ENCODE data around the gene CLDN4.
"Not testable (repeated sequence)": the region's sequence is repeated elsewhere in the genome, so short reads cannot be mapped to it uniquely, and the experiment has no call there.

Gene CLDN4, protein sequence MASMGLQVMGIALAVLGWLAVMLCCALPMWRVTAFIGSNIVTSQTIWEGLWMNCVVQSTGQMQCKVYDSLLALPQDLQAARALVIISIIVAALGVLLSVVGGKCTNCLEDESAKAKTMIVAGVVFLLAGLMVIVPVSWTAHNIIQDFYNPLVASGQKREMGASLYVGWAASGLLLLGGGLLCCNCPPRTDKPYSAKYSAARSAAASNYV

GRCh38 chr7:73830681-73831583, at the start of gene CLDN4:
TSS of gene CLDN4 (plus strand) at chr7:73830996. CDS start at chr7:73831202, 206 bp downstream.
- H3K4me1 Mint-ChIP-seq, result peaks cover 26% of the 10 kb centered on the region
- H3K4me3 Mint-ChIP-seq, result no peak within 1 kb of the TSS
- H3K36me3 Mint-ChIP-seq, result no peaks in the 10 kb centered on the region
- H3K27me3 Mint-ChIP-seq, result peaks cover 2% of the 10 kb centered on the region
- H3K27ac Mint-ChIP-seq, result no peak within 1 kb of the TSS
- no peaks in the 10 kb centered on the region for H3K9me3 Mint-ChIP-seq

DNA sequence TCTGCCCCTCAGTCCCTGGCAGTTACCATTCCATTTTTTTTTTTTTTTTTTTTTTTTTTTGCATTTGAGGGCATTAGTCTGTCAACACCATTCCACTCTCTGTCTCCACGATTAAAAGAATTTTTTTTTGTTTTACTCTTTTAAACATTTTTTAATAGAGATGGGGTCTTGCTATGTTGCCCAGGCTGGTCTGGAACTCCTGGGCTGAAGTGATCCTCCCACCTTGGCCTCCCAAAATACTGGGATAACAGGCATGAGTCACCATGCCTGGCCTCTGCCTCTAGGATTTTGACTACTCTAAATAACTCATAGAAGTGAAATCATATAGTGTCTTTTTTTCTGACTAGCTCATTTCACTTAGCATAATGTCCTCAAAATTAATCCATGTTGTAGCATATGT, 44.2 kb upstream of the CLDN4 start:
- Mint-ChIP-seq H3K9me3 (no peaks in the 10 kb centered on the region), H3K27me3 (peaks cover 1% of the 10 kb centered on the region), H3K36me3 (no peaks in the 10 kb centered on the region), H3K27ac (no peak overlapping the region), H3K4me1 (no peaks in the 10 kb centered on the region), H3K4me3 (no peak overlapping the region)

- not testable (repeated sequence) for H3K27me3 Mint-ChIP-seq, H3K27ac Mint-ChIP-seq, H3K4me1 Mint-ChIP-seq, H3K9me3 Mint-ChIP-seq, H3K36me3 Mint-ChIP-seq, H3K4me3 Mint-ChIP-seq
Observed at GRCh38 chr7:73787786-73788048, 43.1 kb upstream of the CLDN4 start.

DNA sequence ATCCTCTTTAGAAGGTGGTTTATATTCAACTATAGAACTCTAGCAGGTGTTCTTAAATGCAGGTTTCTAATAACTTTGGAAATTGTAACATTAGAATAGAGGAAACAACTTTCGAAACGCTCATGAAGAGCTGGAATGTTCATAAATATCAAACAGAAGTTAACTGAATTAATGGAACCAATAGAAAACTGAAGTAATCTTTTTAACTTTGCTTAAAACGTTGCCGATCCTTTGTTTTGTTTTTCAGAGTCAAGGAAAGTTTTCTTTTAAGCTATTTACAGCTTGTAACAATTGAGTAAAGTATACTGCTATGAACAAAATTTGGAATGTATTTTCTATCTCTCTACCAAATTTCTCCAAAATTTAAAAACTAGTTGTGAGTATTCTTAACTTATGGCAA, 41.7 kb upstream of the CLDN4 start:
- Mint-ChIP-seq H3K4me1 (no peaks in the 10 kb centered on the region), H3K4me3 (no peak overlapping the region), H3K9me3 (no peaks in the 10 kb centered on the region), H3K27me3 (peaks cover 3% of the 10 kb centered on the region), H3K27ac (no peak overlapping the region), H3K36me3 (no peaks in the 10 kb centered on the region)

- H3K36me3 Mint-ChIP-seq, H3K4me1 Mint-ChIP-seq, H3K27me3 Mint-ChIP-seq, H3K9me3 Mint-ChIP-seq, H3K4me3 Mint-ChIP-seq, H3K27ac Mint-ChIP-seq: not testable (repeated sequence)
Observed at GRCh38 chr7:73791170-73791690, 39.6 kb upstream of the CLDN4 start.

DNA sequence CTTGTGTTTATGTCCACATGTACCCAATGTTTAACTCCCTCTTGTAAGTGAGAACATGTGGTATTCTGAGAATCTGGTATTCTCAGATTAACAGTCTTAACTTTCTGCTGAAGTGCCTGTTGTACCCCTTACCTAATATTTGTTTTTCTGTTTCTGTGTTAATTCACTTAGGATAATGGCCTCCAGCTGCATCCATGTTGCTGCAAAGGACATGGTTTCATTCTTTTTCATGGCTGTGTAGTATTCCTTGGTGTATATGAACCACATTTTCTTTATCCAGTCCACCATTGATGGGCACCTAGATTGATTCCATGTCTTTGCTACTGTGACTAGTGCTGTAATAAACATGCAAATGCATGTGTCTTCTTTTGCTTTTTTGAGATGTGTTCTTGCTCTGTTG, 35.6 kb upstream of the CLDN4 start:
- H3K9me3 Mint-ChIP-seq, H3K4me3 Mint-ChIP-seq, H3K27me3 Mint-ChIP-seq, H3K36me3 Mint-ChIP-seq, H3K27ac Mint-ChIP-seq, H3K4me1 Mint-ChIP-seq: not testable (repeated sequence)

DNA sequence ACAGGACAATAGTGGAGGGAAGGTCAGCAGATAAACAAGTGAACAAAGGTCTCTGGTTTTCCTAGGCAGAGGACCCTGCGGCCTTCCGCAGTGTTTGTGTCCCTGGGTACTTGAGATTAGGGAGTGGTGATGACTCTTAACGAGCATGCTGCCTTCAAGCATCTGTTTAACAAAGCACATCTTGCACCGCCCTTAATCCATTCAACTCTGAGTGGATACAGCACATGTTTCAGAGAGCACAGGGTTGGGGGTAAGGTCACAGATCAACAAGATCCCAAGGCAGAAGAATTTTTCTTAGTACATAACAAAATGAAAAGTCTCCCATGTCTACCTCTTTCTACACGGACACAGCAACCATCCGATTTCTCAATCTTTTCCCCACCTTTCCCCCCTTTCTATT, 34.1 kb upstream of the CLDN4 start:
- not testable (repeated sequence) for H3K4me3 Mint-ChIP-seq, H3K27me3 Mint-ChIP-seq, H3K9me3 Mint-ChIP-seq, H3K4me1 Mint-ChIP-seq, H3K36me3 Mint-ChIP-seq, H3K27ac Mint-ChIP-seq

DNA sequence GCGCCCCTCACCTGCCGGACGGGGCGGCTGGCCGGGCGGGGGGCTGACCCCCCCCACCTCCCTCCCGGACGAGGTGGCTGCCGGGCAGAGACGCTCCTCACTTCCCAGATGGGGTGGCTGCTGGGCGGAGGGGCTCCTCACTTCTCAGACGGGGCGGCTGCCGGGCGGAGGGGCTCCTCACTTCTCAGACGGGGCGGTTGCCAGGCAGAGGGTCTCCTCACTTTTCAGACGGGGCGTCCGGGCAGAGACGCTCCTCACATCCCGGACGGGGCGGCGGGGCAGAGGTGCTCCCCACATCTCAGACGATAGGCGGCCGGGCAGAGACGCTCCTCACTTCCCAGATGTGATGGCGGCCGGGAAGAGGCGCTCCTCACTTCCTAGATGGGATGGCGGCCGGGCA, 33.6 kb upstream of the CLDN4 start:
- H3K4me3 Mint-ChIP-seq, H3K27ac Mint-ChIP-seq, H3K27me3 Mint-ChIP-seq, H3K9me3 Mint-ChIP-seq, H3K36me3 Mint-ChIP-seq, H3K4me1 Mint-ChIP-seq: not testable (repeated sequence)

GRCh38 chr7:73799282-73800141, 31.3 kb upstream of the CLDN4 start:
- no peaks in the 10 kb centered on the region for H3K4me1 Mint-ChIP-seq
- peaks cover 3% of the 10 kb centered on the region for H3K27me3 Mint-ChIP-seq
- no peak overlapping the region for H3K4me3 Mint-ChIP-seq
- H3K36me3 Mint-ChIP-seq, result no peaks in the 10 kb centered on the region
- no peak overlapping the region for H3K27ac Mint-ChIP-seq
- H3K9me3 Mint-ChIP-seq, result no peaks in the 10 kb centered on the region

- no peak overlapping the region for H3K4me3 Mint-ChIP-seq
- H3K4me1 Mint-ChIP-seq, result no peaks in the 10 kb centered on the region
- no peak overlapping the region for H3K27ac Mint-ChIP-seq
- no peaks in the 10 kb centered on the region for H3K36me3 Mint-ChIP-seq
- H3K27me3 Mint-ChIP-seq, result peaks cover 3% of the 10 kb centered on the region
- no peaks in the 10 kb centered on the region for H3K9me3 Mint-ChIP-seq
Observed at GRCh38 chr7:73801577-73801976, 29.2 kb upstream of the CLDN4 start.

GRCh38 chr7:73802459-73802858, 28.3 kb upstream of the CLDN4 start:
- no peaks in the 10 kb centered on the region for H3K9me3 Mint-ChIP-seq
- H3K4me3 Mint-ChIP-seq, result no peak overlapping the region
- no peak overlapping the region for H3K27ac Mint-ChIP-seq
- no peaks in the 10 kb centered on the region for H3K36me3 Mint-ChIP-seq
- H3K27me3 Mint-ChIP-seq, result peaks cover 3% of the 10 kb centered on the region
- H3K4me1 Mint-ChIP-seq, result no peaks in the 10 kb centered on the region

DNA sequence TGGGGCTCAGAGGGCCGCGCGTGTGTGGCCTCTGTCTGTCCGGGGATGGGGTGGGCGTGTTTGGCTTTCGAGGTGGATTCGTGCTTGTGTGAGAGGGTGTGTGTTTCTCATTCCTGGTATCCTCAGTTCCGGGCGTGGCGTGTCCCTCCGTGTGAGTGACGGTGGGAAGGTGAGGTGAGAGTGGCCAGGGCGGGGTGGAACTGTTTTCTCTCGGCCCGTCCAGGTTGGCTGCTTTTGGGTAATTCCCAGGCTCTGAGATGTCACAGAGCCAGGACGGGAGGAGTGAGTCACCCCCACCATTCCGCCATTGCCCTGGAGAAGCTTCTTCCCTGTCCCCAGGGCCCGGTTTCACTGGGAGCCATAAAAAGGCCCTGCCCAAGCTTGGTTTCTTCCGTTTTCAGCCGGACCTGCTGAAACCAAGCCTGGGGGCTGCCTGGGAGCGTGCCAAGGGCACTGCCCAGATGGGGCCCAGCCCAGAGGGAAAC, 21.3 kb upstream of the CLDN4 start:
- peaks cover 4% of the 10 kb centered on the region for H3K36me3 Mint-ChIP-seq
- peaks cover 4% of the 10 kb centered on the region for H3K27me3 Mint-ChIP-seq
- H3K4me3 Mint-ChIP-seq, result no peak overlapping the region
- H3K4me1 Mint-ChIP-seq, result no peaks in the 10 kb centered on the region
- no peaks in the 10 kb centered on the region for H3K9me3 Mint-ChIP-seq
- no peak overlapping the region for H3K27ac Mint-ChIP-seq

DNA sequence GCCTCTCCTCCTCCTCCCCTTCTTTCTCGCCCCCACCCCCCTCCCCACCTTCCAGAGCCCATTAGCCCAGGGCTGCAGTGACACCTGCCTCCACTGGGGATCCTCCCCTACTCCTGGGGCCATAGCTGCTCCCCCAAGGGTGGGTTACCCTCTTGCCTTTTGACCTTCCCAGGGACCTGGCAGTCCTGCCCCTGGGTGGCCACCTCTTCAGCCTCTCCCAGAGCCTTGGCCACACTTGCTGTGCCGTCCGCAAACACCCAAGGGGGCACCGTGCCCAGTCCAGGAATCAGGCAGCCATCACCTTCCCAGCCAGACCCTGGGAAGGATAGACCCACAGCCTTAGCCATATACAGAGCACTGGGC, 19.8 kb upstream of the CLDN4 start:
- no peak overlapping the region for H3K4me3 Mint-ChIP-seq
- peaks cover 4% of the 10 kb centered on the region for H3K36me3 Mint-ChIP-seq
- no peaks in the 10 kb centered on the region for H3K9me3 Mint-ChIP-seq
- peaks cover 7% of the 10 kb centered on the region for H3K27me3 Mint-ChIP-seq
- no peaks in the 10 kb centered on the region for H3K4me1 Mint-ChIP-seq
- no peak overlapping the region for H3K27ac Mint-ChIP-seq

DNA sequence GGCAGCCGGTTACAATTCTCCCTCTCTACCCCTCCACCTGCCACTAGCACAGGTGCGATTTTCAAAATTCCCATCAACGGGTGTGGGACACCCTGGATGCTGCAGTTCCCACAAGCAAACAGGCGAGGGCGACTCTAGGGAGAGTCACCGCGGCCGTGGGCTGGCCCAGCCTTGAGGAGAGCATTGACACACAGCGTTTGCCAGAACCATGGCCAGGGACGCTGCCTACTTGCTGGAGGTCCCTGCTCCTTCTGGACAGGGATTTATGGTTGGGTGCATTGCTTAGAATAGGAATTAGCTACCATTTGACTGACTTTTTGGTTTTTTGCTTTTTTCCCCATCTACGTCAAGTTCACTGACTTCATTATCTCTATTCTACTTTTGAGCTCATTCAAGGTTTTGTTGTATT, 19.0 kb upstream of the CLDN4 start:
- H3K27ac Mint-ChIP-seq, result no peak overlapping the region
- no peaks in the 10 kb centered on the region for H3K9me3 Mint-ChIP-seq
- H3K4me3 Mint-ChIP-seq, result no peak overlapping the region
- H3K4me1 Mint-ChIP-seq, result no peaks in the 10 kb centered on the region
- peaks cover 4% of the 10 kb centered on the region for H3K36me3 Mint-ChIP-seq
- H3K27me3 Mint-ChIP-seq, result peaks cover 9% of the 10 kb centered on the region

DNA sequence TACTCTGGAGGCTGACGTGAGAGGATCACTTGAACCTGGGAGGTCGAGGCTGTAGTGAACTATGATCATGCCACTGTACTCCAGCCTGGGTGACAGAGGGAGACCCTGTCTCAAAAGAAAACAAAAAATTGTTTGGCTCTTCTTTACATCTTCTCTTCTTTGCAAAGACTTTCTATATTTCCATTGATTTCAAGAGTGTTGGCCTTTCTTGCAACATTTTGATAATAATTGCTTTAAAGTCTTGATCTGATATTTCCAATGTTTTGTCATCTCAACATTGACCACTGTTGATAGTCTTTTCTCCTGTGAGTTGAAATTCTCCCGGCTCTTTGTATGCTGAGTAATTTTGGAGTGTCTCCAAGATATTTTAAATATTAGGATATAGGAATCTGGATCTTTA, 17.8 kb upstream of the CLDN4 start:
- H3K4me3 Mint-ChIP-seq, result no peak overlapping the region
- H3K27ac Mint-ChIP-seq, result no peak overlapping the region
- H3K9me3 Mint-ChIP-seq, result no peaks in the 10 kb centered on the region
- peaks cover 4% of the 10 kb centered on the region for H3K36me3 Mint-ChIP-seq
- H3K27me3 Mint-ChIP-seq, result peaks cover 9% of the 10 kb centered on the region
- no peaks in the 10 kb centered on the region for H3K4me1 Mint-ChIP-seq

- Mint-ChIP-seq H3K9me3 (no peaks in the 10 kb centered on the region), H3K27me3 (peaks cover 9% of the 10 kb centered on the region), H3K4me1 (no peaks in the 10 kb centered on the region), H3K27ac (no peak overlapping the region), H3K36me3 (peaks cover 4% of the 10 kb centered on the region), H3K4me3 (no peak overlapping the region)
Observed at GRCh38 chr7:73815436-73815835, 15.4 kb upstream of the CLDN4 start.
